ENCODE data around the gene CLIC4.
"Not testable (repeated sequence)": the region's sequence is repeated elsewhere in the genome, so short reads cannot be mapped to it uniquely, and the experiment has no call there.

Gene CLIC4

DNA sequence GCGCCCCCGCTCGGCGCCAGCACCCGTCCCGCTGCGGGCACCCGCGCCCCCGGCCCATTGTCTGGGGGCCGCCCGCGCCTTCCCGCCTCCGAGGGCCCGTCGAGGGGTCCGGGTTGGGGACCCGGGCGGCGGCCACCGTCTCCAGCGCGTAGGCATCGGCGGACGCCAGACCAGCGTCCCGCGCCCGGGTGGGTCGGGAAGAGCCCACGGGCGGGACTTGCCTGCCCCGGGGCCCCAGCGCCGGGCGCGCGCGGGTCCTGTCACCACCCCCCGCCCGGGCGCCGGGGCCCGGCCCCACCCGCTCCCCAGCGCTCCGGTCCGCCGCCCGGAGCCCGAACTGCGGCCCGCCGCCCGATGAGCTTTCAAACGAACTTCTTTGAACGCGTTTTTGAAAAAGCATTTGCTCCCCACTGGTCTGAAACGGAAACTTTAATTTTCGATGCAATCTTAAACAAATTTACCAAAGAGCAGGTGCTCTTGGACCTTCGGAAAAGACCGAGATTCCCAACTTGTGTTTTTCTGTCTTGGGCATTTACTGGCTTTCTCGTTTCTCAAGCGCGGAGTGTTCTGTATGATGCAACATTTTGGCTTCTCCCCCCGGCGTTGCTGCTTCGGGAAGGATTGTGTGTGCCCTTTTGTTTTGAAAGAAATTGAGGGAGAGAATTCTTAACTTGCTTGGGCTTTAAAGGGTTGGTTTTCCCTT is 615 bp downstream of the CLIC4 start:
- no peak for DNase-seq (ENCODE audit: low read depth)

DNA sequence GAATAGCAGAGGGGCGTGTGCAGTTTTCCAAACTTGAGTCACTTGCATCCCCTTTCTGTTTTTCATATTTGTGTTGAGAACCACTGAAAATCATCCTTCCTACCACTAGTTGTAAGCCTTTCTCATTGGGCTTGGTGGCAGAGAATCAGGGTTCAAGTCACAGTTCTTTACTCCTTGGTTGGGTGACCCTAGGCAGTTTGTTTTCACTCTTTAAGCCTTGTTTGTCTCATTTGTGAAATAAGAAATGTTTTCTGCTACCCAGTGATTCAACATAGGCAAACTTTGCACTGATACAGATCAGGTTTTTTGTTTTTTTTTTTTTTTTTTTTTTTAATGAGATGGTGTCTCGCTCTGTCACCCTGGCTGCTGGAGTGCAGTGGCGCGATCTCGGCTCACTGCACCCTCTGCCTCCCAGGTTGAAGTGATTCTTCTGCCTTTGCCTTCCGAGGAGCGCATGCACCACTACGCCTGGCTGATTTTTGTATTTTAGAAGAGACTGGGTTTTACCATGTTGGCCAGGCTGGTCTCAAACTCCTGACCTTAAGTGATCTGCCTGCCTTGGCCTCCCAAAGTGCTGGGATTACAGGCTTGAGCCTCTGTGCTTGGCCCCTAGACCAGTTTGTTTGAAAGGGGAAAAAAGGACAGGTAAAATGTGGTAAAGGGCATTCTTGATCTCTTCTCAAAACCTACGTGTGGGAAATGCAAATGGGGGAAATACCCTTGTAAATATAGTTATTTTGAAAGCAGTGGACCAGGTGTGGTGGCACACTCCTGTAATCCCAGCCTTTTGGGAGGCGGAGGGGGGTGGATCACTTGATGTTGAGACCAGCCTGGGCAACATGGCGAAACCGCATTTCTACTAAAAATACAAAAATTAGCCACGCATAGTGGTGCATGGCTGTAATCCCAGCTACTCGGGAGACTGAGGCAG is 3.2 kb downstream of the CLIC4 start:
- DNase-seq (ENCODE audit: low read depth): no peak

DNA sequence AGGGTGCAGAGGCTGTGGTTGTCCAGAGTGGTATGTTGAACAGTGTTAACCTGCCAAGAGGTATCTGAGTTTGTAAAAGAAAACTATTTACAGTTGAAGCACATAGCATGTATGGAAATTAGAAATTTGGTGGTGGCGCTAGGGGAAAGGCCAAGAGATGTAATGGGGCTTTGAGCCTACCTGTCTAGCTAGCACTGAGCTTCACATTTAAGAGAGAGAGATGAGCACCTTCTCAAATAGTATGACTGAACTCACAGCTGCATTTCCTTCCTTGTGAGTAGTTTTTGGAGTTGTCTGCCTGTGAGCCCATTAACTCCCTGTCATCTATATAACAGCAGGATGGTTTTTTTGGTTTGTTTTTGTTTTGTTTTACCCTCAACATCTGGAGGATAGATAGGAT is 4.0 kb downstream of the CLIC4 start:
- no peak for DNase-seq (ENCODE audit: low read depth)

DNA sequence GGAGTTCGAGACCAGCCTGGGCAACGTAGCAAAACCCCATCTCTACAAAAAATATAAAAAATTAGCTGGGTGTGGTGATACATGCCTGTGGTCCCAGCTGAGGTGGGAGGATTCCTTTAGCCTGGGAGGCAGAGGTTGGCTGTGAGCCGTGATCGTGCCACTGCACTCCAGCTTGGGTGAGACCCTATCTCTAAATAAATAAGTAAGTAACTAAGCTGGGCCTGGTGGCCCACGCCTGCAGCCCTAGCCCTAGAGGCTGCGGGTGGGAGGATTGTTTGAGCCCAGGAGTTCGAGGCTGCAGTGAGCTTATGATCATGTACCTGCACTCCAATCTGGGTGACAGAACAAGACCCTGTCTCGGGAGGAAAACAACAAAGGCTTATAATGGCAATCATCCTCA is 4.6 kb downstream of the CLIC4 start:
- no peak for DNase-seq (ENCODE audit: low read depth)

DNA sequence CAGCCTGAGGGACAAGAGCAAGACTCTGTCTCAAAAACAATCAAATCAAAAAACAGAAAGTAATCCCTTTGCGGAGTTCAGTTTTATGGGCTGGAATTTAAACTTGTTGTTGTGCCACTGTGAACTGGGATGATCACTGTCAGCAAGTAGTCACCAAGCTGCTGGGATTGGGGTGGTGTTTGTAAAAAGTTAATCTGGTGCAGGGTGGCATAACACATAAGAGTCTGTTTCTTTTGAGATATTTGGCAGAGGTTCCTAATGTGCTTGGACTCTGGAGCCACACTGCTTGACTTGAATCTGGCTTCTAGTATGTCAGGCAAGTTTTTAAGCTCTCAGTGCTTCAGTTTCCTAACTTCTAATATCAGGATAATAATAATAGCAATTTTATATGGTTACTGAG is 6.6 kb downstream of the CLIC4 start:
- no peak for DNase-seq (ENCODE audit: low read depth)

DNA sequence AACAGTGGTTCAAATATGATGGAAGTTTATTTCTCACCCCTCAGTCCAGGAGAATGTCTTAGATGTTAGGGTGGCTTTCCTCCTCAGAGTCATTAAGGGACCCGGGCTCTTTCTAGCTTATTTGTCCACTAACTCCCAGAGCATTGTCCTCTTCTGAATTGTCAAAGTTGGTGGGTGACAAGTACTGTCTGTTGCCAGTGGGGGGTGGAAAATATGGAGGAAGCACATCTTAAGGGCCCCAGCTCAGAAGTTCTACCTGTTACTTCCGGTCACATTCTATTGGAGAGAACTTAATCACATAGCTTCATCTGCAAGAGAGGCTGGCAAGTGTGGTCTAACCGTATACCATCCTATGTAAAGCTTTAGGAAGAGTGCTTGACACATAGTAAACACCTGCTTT is 7.1 kb downstream of the CLIC4 start:
- no peak for DNase-seq (ENCODE audit: low read depth)

DNA sequence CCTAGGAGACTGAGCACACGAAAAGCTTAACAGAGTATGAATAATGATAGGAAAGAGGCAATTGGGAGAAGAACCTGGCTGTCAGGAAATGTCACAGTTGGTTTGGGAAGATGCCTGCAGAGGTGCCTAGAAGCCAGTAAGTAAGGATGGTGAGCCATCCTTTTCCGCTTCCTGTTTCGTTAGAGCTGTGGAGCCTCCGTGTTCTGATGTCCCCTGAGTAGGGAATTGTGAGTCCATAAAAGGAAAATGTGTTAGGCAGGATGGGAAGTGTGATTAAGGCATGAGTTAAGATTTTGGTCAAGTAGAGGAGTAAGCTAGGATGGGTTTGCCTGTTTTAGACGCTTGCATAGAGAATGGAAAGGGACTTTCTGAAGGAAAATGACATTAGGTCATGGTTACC is 9.0 kb downstream of the CLIC4 start:
- DNase-seq (ENCODE audit: low read depth): no peak

DNA sequence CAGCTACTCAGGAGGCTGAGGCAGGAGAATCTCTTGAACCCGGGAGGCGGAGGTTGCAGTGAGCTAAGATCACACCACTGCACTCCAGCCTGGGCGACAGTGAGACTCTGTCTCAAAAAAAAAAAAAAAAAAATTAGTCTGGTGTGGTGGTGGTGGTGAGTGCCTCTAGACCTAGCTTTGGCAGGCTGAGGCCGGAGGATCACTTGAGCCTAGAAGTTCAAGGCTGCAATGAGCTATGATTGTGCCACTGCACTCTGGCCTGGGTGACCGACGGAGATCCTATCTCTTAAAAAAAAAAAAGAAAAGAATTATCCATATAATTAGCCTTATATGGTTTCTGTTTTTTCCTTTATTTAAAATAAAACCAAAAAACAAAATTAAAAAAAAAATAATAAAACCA is 10.1 kb downstream of the CLIC4 start:
- not testable (repeated sequence) for DNase-seq (ENCODE audit: low read depth)

DNA sequence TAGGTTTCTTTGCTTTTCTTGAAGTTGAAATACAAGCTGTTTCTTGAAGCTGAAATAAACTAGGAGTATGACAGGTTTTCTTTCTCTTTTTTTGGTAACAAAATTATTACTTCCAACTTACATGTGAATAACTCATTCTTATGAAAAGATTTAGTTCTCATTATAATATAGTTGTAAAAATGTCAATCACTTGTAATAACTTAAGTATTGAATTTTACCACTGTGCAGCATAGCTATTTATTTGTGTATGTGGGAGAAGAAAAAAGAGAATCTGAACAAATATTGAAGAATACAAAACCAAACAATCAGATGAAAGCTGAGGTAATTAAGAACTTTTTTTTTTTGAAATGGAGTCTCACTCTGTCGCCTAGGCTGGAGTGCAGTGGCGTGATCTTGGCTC is 11.1 kb downstream of the CLIC4 start:
- no peak for DNase-seq (ENCODE audit: low read depth)

DNA sequence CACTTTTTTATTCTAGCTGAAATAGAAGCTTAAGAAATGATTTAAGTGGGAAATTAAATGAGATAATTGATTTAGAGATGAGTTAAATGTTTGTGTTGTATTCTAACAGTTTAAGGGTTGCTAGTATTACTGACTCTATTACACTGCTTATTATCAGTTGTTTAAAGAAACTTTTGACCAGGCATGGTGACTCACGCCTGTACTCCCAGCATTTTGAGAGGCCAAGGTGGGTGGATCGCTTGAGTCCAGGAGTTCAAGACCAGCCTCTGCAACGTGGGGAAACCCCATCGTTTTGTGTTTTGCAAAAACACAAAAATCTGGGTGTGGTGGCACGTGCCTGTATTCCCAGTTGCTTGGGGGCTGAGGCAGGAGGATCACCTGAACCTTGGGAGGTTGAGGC is 14.2 kb downstream of the CLIC4 start:
- no peak for DNase-seq (ENCODE audit: low read depth)

DNA sequence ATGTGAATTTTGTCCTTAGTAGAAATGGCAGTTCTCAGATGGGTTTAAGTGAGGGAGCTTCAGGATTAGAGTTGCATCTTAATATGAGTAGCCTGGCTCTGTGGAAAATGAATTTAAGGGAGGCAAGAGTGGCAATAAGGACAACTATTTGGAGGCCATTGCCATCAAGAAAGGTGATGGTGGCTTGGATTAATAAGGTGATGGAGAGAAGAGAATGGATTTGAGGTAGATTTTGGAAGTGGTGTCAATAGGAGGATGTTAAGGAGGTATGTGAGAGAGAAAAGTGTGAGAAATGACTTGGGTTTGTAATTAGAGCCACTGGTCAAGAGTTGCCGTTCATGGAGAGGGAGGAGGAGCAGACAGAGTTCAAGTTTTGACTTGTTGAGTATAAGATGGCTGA is 16.3 kb downstream of the CLIC4 start:
- no peak for DNase-seq (ENCODE audit: low read depth)

DNA sequence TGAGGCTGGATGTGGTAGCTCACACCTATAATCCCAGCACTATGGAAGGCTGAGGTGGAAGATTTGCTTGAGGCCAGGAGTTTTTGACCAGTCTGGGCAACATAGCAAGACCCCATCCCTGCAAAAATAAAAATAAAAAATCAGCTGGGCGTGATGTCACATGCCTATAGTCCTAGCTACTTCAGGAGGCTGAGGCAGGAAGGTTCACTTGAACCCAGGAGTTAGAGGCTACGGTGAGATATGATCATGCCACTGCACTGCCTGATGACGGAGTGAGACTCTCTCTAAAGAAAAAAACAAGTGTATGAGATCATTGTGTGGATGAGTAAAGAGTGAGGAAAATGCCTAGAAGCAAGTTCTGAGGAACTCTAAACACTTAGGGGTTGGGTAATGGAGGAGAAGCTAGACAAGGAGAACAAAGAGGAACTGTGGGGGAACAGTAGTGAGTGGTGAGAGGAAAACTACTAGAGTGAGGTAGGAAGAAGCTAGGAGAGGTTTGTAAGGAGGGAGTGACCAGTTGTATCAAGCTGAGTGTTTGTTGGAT is 17.0 kb downstream of the CLIC4 start:
- no peak for DNase-seq (ENCODE audit: low read depth)

DNA sequence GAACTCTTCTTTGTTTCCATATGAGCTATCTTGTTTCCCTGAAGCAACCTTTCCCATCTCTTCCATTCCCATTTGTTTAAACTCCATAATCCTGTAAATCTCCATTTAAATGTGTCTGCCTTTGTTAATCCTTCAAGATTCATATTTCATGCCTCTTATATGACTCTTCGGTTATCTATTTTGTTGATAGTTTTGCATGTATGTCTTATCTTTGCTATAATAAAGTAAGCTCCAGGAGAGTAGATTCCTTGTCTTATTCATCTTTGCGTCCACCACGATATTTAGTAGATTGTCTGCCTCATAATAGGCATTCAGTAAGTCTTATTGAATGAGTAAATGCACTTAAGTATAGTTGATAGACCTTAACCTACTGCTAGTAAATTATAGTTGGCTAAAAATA is 18.4 kb downstream of the CLIC4 start:
- DNase-seq (ENCODE audit: low read depth): no peak

DNA sequence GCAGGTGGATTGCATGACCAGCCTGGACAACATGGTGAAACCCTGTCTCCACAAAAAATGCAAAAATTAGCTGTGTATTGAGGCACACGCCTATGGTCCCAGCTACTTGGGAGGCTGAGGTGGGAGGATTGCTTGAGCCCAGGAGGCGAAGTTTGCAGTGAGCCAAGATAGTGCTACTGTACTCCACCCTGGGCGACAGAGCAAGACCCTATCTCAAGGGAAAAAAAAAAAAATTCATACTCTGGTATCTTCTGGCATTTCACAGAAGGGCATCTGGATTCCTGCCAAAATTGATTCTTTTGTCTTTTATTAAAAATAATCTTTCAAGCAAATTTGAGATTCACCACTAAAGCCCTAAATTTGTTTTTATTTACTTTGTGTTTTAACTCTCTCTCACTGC is 19.2 kb downstream of the CLIC4 start:
- no peak for DNase-seq (ENCODE audit: low read depth)

DNA sequence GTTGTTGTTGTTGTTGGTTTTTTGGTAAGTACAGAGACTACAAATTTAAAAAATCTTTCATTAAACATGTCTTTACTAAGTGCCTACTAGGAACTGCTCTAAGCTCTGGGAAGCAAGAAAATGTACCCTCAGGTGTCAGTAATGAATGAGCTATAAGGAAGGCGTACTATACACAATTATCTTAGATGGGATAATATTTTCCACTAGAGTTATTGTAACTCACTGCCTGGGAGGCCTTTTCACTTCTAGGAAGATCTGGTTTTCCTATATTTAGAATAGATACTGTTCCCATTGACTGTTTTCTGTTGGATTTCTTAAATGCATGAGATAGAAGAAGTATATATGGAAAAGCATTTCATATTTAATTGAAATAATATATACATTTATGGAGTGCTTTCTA is 19.6 kb downstream of the CLIC4 start:
- DNase-seq (ENCODE audit: low read depth): no peak

DNA sequence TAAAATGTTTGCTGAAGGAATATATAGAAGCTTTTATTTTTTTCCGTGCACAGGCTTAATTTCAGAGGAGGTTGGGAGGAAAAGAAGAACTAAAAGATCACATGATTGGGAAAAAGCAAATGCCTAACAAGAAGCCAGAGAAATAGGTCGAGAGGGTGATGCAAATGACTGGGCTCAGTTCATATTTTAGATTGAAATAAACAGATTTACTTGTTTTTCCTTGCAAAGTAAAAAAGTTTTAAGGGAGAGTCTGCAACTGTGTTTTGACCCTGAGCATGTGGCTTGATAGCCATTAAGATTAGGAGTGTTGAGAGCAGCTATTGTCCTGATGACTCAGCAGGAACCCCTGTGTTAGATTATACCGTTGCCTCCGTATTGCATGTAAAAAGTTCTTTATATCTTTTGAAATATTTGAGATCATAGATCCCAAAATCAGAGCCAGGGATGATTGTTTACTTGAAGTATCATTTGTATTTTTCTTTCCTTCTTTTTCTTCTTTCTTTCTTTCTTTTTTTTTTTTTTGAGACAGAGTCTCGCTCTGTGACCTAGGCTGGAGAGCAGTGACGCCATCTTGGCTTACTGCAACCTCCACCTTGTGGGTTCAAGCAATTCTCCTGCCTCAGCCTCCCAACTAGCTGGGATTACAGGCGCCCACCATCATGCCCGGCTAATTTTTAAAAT is 20.2 kb downstream of the CLIC4 start:
- no peak for DNase-seq (ENCODE audit: low read depth)

DNA sequence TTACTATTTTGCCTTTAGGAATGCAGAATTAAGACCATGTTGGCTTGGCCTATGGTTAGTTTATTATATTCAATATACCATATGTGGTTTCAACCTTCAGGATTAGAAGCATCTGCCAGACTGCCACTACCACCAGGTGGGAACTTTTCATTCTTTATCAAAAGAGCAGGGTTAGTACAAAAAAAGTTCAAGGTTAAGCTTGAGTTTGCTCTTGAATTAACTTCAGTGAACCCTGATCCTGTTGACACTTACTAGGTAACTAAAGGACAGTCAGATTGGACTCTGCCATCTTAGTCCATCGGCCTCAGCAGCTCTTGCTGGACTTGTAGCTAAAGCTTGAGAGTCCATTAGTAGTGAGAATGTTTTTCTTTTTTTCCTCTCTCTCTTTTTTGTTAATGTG is 22.1 kb downstream of the CLIC4 start:
- DNase-seq (ENCODE audit: low read depth): no peak

DNA sequence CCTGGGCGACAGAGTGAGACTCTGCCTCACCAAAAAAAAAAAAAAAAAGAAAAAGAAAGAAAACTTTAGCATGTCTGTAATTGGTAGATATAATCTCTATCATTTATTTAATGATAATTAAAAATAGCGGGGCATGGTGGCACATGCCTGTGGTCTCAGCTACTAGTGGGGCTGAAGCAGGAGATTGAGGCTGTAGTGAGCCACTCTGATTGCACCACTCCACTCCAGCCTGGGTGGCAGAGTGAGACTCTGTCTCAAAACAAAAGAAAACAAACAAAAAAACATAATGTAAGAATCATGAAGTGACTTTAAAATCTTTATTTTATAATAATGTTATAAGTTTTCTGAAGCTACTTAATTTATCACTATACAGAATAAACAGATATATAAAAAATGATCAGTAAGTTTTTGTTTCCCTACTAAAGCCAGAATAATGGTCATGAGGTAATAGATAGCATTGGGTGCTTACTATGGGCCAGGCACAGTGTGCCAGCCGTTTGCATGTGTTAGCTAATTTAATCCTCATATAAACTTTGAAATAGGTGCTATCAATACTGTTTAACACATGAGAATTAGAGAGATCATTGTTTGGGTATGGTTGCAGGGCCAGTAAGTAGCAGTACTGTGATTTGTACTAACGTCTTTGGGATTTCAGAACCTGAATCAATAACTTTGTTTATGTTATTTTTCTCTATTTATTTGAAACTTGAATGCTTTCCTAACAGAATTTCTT is 23.8 kb downstream of the CLIC4 start:
- no peak for DNase-seq (ENCODE audit: low read depth)

DNA sequence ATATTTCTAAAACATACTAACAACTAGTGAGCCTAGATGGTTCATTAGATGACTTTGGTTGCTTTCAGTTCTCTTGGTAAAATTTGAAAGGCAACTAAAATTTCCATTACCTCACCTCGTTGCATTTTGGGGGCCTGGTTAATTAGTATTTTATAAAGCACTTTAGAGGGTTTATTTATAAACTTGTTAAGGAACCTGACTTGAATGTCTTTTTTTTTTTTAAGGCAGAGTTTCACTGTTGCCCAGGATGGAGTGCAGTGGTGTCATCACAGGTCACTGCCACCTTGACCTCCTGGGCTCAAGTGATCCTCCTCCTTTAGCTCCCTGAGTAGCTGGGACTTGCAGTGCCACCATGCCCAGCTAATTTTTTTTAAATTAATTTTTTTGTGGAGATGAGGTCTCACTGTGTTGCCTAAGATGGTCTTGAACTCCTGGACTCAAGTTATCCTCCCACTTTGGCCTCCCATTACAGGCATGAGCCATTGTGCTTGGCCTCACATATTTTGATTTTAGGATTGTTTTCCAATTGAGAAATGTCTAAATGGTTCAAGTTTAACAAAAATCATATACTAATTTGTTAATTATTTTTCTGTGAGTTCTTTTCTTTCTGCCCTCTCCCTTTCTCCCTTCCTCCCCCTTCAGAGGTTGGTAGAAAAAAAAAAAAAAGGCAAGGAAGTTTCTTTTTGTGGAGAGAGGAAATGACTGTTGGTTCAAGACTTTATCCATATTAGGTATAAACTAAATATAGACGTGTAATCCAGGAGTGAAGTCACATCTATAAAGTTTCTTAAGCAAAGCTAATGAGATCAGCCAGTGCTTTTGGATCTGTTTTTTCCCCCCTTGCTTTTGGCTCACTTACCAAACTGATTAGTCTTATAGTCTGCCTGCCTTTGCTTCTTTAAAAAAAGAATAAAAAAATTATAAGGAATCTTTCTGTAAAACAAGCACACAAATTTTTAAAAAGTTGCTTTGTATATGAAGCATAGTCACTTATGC is 24.7 kb downstream of the CLIC4 start:
- DNase-seq (ENCODE audit: low read depth): no peak

DNA sequence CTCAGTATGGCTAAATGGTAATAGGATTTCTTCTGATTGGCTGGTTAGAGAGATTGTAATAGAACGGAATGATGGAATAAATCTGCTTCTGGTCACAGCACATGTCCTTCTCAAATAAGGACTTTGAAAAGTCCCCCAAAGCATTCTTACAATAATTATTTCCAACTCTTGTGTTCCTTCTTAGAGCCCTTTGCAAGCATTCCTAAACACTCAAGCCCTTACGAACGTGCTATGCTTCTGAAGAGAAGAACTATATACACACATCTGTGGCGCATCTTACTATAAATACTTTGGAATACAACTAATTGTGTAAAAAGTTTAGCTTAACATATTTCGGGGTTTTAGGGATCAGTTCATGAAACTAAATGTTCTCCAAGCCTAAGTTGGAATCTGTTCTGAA is 25.6 kb downstream of the CLIC4 start:
- no peak for DNase-seq (ENCODE audit: low read depth)

DNA sequence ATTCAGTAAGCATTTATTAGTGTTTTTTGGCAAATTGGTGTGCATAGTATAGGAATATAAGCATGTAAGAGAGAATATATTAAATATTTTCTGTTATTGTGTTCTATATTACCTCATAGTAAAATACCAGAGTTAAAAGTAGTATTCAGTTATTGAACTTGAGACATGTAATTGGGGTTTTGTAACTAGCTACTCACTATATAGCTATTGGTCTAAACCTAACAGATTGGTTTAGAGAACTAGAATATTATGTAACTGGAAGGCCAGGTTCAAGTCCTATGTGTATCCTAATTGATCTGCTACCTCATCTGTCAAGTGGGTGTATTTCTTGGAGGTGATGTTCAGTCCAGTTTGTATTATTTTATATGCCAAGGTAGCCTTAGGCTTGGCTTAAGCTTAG is 26.3 kb downstream of the CLIC4 start:
- DNase-seq (ENCODE audit: low read depth): no peak

Data from activated T-cell treated with anti-CD3 and anti-CD28 coated beads for 24 hours (primary cell).